WTC11 (cell line): ENCODE results near the gene USP37. TPM values are rescaled to one million over a fixed set of nuclear protein-coding genes. Genes with fewer than 3 reads are reported as not detected.

ENCODE experiments used
- ATAC-seq: fragments of 200-7000 bp; cut with Tn5 transposase; 2 replicates; pipeline ENCODE4 v1.10.0; 2021; ENCODE audit warnings: mild to moderate bottlenecking, moderate library complexity
- CTCF ChIA-PET: fragments of 300-600 bp; sonication (Branson Sonifier 250); formaldehyde crosslinking; loops from one replicate; lab custom pipeline; 2021; ENCODE audit warnings: antibody characterized with exemption; lab: Charles Lee
- POLR2A ChIA-PET: fragments of 350-600 bp; sonication (Branson Sonifier 250); formaldehyde crosslinking; loops from one replicate; lab custom pipeline; 2021; ENCODE audit warnings: antibody characterized with exemption; lab: Charles Lee
- DNase-seq: peaks from one replicate; pipeline ENCODE4 v3.0.0; 2021; ENCODE audit warnings: low spot score
- H3K27ac Mint-ChIP-seq: 2 replicates; pipeline ENCODE4 v1.8.0; 2021; ENCODE audit warnings: mixed read lengths
- H3K27me3 Mint-ChIP-seq: 2 replicates; pipeline ENCODE4 v1.8.0; 2021; ENCODE audit warnings: low read depth, mild to moderate bottlenecking, moderate library complexity, mixed read lengths
- H3K36me3 Mint-ChIP-seq: 2 replicates; pipeline ENCODE4 v1.8.0; 2021; ENCODE audit warnings: mixed read lengths
- H3K4me1 Mint-ChIP-seq: 2 replicates; pipeline ENCODE4 v1.8.0; 2022; ENCODE audit warnings: mixed read lengths
- H3K4me3 Mint-ChIP-seq: 2 replicates; pipeline ENCODE4 v1.8.0; 2021; ENCODE audit warnings: mild to moderate bottlenecking, moderate library complexity, mixed read lengths
- H3K9me3 Mint-ChIP-seq: 2 replicates; pipeline ENCODE4 v1.8.0; 2021; ENCODE audit warnings: mixed read lengths
- ETV6 ChIP-seq: sonication (generic); formaldehyde crosslinking; IDR thresholded peaks from 2 replicates; pipeline ENCODE4 v1.8.1; 2022; ENCODE audit warnings: mild to moderate bottlenecking, missing genetic modification reagents
- FOXJ3 ChIP-seq: sonication (generic); formaldehyde crosslinking; IDR thresholded peaks from 2 replicates; pipeline ENCODE4 v1.9.0; 2021; ENCODE audit warnings: missing genetic modification reagents, mild to moderate bottlenecking, borderline replicate concordance
- GRHL2 ChIP-seq: fragments of 250-450 bp; sonication (Bioruptor Pico); IDR thresholded peaks from 2 replicates; pipeline ENCODE4 v1.8.0; 2022; ENCODE audit warnings: mild to moderate bottlenecking, moderate library complexity; ENCODE audit not compliant: insufficient replicate concordance, severe bottlenecking
- GTF2I ChIP-seq: fragments of 250-450 bp; sonication (Bioruptor Pico); conservative IDR thresholded peaks from 2 replicates; pipeline ENCODE4 v1.4.0; 2021; ENCODE audit warnings: mild to moderate bottlenecking
- IRF2 ChIP-seq: sonication (generic); formaldehyde crosslinking; IDR thresholded peaks from 2 replicates; pipeline ENCODE4 v1.8.0; 2022; ENCODE audit warnings: low read depth, missing genetic modification reagents, borderline replicate concordance
- JUN ChIP-seq: sonication (generic); formaldehyde crosslinking; IDR thresholded peaks from 2 replicates; pipeline ENCODE4 v1.8.0; 2023; ENCODE audit warnings: mild to moderate bottlenecking, missing genetic modification reagents
- NFE2L1 ChIP-seq: sonication (generic); formaldehyde crosslinking; IDR thresholded peaks from 2 replicates; pipeline ENCODE4 v1.8.1; 2023; ENCODE audit warnings: missing genetic modification reagents
- PRRX2 ChIP-seq: fragments of 250-450 bp; sonication (Bioruptor Pico); IDR thresholded peaks from 2 replicates; pipeline ENCODE4 v1.8.0; 2021; ENCODE audit warnings: mild to moderate bottlenecking
- SMAD4 ChIP-seq: sonication (generic); formaldehyde crosslinking; IDR thresholded peaks from 2 replicates; pipeline ENCODE4 v1.8.0; 2022; ENCODE audit warnings: mild to moderate bottlenecking, missing genetic modification reagents
- SOX15 ChIP-seq: fragments of 250-450 bp; sonication (Bioruptor Pico); IDR thresholded peaks from 2 replicates; pipeline ENCODE4 v1.9.0; 2021; ENCODE audit warnings: mild to moderate bottlenecking
- STAT6 ChIP-seq: sonication (generic); formaldehyde crosslinking; conservative IDR thresholded peaks from 2 replicates; pipeline ENCODE4 v1.8.1; 2023; ENCODE audit warnings: mild to moderate bottlenecking, low read depth, missing genetic modification reagents, moderate library complexity
- ZNF219 ChIP-seq: sonication (generic); formaldehyde crosslinking; IDR thresholded peaks from 2 replicates; pipeline ENCODE4 v1.8.0; 2023; ENCODE audit warnings: missing genetic modification reagents, mild to moderate bottlenecking, borderline replicate concordance
- ZNF396 ChIP-seq: fragments of 250-450 bp; sonication (Bioruptor Pico); IDR thresholded peaks from 2 replicates; pipeline ENCODE4 v1.8.0; 2021; ENCODE audit warnings: mild to moderate bottlenecking, moderate library complexity, borderline replicate concordance
- ZNF423 ChIP-seq: fragments of 250-450 bp; sonication (Bioruptor Pico); IDR thresholded peaks from 2 replicates; pipeline ENCODE4 v2.1.2; 2022; ENCODE audit warnings: mild to moderate bottlenecking, moderate library complexity
- ZNF671 ChIP-seq: fragments of 250-450 bp; sonication (Bioruptor Pico); IDR thresholded peaks from 2 replicates; pipeline ENCODE4 v1.8.0; 2021; ENCODE audit warnings: mild to moderate bottlenecking
- total RNA-seq: library from RNA; stranded (reverse); gene quantifications from 3 replicates; pipeline ENCODE4 v1.2.3, GENCODE V29; 2021
- TF ChIP-seq, protein P1 (sequence below): sonication (generic); formaldehyde crosslinking; IDR thresholded peaks from 2 replicates; pipeline ENCODE4 v1.8.0; 2022; ENCODE audit warnings: mild to moderate bottlenecking, missing genetic modification reagents
- TF ChIP-seq, protein P2 (sequence below): fragments of 200-600 bp; IDR thresholded peaks from 2 replicates; pipeline ENCODE4 v1.8.0; 2022; ENCODE audit warnings: antibody characterized with exemption
- TF ChIP-seq, protein P3 (sequence below): fragments of 250-450 bp; sonication (Bioruptor Pico); IDR thresholded peaks from 2 replicates; pipeline ENCODE4 v1.9.0; 2021; ENCODE audit warnings: mild to moderate bottlenecking
- TF ChIP-seq, protein P4 (sequence below): sonication (generic); formaldehyde crosslinking; IDR thresholded peaks from 2 replicates; pipeline ENCODE4 v1.8.0; 2022; ENCODE audit warnings: missing genetic modification reagents
- TF ChIP-seq, protein P5 (sequence below): sonication (generic); formaldehyde crosslinking; IDR thresholded peaks from 2 replicates; pipeline ENCODE4 v1.8.1; 2022; ENCODE audit warnings: missing genetic modification reagents, borderline replicate concordance
- TF ChIP-seq, protein P6 (sequence below): sonication (generic); formaldehyde crosslinking; IDR thresholded peaks from 2 replicates; pipeline ENCODE4 v1.8.0; 2023; ENCODE audit warnings: missing genetic modification reagents

Gene USP37
- total RNA-seq, 1 experiment from 2014 or later: 21.6 TPM

DNA sequence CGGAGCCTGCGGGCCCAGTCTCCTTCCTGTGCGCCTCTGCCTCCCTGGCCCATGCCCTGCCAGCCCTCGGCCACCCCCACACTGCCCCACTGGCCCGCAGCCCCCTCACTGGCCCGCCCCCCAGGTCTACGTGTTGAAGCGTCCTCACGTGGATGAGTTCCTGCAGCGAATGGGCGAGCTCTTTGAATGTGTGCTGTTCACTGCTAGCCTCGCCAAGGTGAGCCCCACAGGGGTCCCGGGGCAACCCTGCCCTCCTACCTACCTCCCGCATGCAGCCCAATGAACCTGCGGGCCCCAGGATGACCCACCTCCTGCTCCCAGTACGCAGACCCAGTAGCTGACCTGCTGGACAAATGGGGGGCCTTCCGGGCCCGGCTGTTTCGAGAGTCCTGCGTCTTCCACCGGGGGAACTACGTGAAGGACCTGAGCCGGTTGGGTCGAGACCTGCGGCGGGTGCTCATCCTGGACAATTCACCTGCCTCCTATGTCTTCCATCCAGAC lies 165.2 kb downstream of the USP37 start (continued):
- TF ChIP-seq, protein P1, sequence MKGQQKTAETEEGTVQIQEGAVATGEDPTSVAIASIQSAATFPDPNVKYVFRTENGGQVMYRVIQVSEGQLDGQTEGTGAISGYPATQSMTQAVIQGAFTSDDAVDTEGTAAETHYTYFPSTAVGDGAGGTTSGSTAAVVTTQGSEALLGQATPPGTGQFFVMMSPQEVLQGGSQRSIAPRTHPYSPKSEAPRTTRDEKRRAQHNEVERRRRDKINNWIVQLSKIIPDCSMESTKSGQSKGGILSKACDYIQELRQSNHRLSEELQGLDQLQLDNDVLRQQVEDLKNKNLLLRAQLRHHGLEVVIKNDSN (CRISPR knock-in tag): no peak
- TF ChIP-seq JUN (CRISPR knock-in tag) (no peak), SMAD4 (CRISPR knock-in tag) (no peak)

- H3K36me3 Mint-ChIP-seq: peaks cover 8% of the 10 kb centered on the region
- H3K9me3 Mint-ChIP-seq: no peaks in the 10 kb centered on the region
- CTCF ChIA-PET: no interaction called here
- peaks cover 17% of the 10 kb centered on the region for H3K27me3 Mint-ChIP-seq
- ATAC-seq: no peak
- H3K27ac Mint-ChIP-seq: no peak overlapping the region
- no peak overlapping the region for H3K4me3 Mint-ChIP-seq
- POLR2A ChIA-PET: no interaction called here
- DNase-seq: no peak
- no peak for TF ChIP-seq FOXJ3 (CRISPR knock-in tag)
- no peak for TF ChIP-seq PRRX2 (CRISPR knock-in tag)
- TF ChIP-seq ZNF396 (CRISPR knock-in tag): no peak
- TF ChIP-seq, protein P2, sequence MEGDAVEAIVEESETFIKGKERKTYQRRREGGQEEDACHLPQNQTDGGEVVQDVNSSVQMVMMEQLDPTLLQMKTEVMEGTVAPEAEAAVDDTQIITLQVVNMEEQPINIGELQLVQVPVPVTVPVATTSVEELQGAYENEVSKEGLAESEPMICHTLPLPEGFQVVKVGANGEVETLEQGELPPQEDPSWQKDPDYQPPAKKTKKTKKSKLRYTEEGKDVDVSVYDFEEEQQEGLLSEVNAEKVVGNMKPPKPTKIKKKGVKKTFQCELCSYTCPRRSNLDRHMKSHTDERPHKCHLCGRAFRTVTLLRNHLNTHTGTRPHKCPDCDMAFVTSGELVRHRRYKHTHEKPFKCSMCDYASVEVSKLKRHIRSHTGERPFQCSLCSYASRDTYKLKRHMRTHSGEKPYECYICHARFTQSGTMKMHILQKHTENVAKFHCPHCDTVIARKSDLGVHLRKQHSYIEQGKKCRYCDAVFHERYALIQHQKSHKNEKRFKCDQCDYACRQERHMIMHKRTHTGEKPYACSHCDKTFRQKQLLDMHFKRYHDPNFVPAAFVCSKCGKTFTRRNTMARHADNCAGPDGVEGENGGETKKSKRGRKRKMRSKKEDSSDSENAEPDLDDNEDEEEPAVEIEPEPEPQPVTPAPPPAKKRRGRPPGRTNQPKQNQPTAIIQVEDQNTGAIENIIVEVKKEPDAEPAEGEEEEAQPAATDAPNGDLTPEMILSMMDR: no peak
- TF ChIP-seq GRHL2: no peak
- no peak for TF ChIP-seq ZNF219 (CRISPR knock-in tag)
- no peak for TF ChIP-seq SOX15 (CRISPR knock-in tag)
- TF ChIP-seq, protein P3, sequence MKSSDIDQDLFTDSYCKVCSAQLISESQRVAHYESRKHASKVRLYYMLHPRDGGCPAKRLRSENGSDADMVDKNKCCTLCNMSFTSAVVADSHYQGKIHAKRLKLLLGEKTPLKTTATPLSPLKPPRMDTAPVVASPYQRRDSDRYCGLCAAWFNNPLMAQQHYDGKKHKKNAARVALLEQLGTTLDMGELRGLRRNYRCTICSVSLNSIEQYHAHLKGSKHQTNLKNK: no peak
- no peak for TF ChIP-seq ETV6 (CRISPR knock-in tag)
- no peak for TF ChIP-seq NFE2L1 (CRISPR knock-in tag)
- no peak for TF ChIP-seq ZNF423 (CRISPR knock-in tag)
- H3K4me1 Mint-ChIP-seq: peaks cover 23% of the 10 kb centered on the region
These were observed 165.7 kb downstream of the USP37 start for GRCh38 chr2:218402491-218402901.

DNA sequence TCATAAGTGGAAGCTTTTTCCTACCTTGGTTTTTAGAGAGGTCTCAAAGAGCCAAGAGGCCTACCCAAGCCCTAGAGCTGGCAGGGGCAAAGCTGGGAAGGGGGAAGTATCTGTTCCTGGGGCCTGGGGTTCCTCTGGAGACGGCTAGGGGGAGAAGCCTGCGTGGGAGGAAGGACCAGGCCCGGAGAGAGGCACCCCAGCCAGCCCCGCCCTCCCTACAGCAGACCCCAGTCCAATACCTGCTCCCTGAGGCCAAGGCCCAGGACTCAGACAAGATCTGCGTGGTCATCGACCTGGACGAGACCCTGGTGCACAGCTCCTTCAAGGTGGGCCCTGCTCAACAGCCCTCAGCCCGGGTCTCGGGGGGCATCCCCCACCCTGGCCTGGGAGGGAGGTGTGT lies 166.3 kb downstream of the USP37 start:
- ChIA-PET CTCF (no interaction called here), POLR2A (no interaction called here)
- Mint-ChIP-seq H3K27me3 (peaks cover 23% of the 10 kb centered on the region), H3K4me3 (no peak overlapping the region), H3K4me1 (peaks cover 24% of the 10 kb centered on the region), H3K27ac (no peak overlapping the region), H3K9me3 (no peaks in the 10 kb centered on the region), H3K36me3 (peaks cover 8% of the 10 kb centered on the region)
- DNase-seq (no peak), ATAC-seq (no peak)
- TF ChIP-seq, protein P4, sequence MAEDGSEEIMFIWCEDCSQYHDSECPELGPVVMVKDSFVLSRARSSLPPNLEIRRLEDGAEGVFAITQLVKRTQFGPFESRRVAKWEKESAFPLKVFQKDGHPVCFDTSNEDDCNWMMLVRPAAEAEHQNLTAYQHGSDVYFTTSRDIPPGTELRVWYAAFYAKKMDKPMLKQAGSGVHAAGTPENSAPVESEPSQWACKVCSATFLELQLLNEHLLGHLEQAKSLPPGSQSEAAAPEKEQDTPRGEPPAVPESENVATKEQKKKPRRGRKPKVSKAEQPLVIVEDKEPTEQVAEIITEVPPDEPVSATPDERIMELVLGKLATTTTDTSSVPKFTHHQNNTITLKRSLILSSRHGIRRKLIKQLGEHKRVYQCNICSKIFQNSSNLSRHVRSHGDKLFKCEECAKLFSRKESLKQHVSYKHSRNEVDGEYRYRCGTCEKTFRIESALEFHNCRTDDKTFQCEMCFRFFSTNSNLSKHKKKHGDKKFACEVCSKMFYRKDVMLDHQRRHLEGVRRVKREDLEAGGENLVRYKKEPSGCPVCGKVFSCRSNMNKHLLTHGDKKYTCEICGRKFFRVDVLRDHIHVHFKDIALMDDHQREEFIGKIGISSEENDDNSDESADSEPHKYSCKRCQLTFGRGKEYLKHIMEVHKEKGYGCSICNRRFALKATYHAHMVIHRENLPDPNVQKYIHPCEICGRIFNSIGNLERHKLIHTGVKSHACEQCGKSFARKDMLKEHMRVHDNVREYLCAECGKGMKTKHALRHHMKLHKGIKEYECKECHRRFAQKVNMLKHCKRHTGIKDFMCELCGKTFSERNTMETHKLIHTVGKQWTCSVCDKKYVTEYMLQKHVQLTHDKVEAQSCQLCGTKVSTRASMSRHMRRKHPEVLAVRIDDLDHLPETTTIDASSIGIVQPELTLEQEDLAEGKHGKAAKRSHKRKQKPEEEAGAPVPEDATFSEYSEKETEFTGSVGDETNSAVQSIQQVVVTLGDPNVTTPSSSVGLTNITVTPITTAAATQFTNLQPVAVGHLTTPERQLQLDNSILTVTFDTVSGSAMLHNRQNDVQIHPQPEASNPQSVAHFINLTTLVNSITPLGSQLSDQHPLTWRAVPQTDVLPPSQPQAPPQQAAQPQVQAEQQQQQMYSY (CRISPR knock-in tag): no peak
- TF ChIP-seq STAT6 (CRISPR knock-in tag): no peak
- no peak for TF ChIP-seq PRRX2 (CRISPR knock-in tag)
- TF ChIP-seq ZNF671 (CRISPR knock-in tag): no peak
- no peak for TF ChIP-seq GTF2I (CRISPR knock-in tag)
- no peak for TF ChIP-seq IRF2
- TF ChIP-seq, protein P5, sequence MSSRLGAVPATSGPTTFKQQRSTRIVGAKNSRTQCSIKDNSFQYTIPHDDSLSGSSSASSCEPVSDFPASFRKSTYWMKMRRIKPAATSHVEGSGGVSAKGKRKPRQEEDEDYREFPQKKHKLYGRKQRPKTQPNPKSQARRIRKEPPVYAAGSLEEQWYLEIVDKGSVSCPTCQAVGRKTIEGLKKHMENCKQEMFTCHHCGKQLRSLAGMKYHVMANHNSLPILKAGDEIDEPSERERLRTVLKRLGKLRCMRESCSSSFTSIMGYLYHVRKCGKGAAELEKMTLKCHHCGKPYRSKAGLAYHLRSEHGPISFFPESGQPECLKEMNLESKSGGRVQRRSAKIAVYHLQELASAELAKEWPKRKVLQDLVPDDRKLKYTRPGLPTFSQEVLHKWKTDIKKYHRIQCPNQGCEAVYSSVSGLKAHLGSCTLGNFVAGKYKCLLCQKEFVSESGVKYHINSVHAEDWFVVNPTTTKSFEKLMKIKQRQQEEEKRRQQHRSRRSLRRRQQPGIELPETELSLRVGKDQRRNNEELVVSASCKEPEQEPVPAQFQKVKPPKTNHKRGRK (CRISPR knock-in tag): no peak
- no peak for TF ChIP-seq GRHL2
- TF ChIP-seq, protein P6, sequence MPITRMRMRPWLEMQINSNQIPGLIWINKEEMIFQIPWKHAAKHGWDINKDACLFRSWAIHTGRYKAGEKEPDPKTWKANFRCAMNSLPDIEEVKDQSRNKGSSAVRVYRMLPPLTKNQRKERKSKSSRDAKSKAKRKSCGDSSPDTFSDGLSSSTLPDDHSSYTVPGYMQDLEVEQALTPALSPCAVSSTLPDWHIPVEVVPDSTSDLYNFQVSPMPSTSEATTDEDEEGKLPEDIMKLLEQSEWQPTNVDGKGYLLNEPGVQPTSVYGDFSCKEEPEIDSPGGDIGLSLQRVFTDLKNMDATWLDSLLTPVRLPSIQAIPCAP (CRISPR knock-in tag): no peak
